Stimulated activated CD8-positive, alpha-beta memory T cell treated with anti-CD3 and anti-CD28 coated beads, Interleukin-7, amount 100 ng/mL, for 1 hour (primary cell): ENCODE results near the gene MAD1L1.

ENCODE experiments used
- DNase-seq, 2 donors: peaks; one replicate each; pipeline ENCODE4 v3.0.0-alpha.2; 2020; ENCODE audit warnings: low read depth in 2 of 2

The MAD1L1 gene

DNA sequence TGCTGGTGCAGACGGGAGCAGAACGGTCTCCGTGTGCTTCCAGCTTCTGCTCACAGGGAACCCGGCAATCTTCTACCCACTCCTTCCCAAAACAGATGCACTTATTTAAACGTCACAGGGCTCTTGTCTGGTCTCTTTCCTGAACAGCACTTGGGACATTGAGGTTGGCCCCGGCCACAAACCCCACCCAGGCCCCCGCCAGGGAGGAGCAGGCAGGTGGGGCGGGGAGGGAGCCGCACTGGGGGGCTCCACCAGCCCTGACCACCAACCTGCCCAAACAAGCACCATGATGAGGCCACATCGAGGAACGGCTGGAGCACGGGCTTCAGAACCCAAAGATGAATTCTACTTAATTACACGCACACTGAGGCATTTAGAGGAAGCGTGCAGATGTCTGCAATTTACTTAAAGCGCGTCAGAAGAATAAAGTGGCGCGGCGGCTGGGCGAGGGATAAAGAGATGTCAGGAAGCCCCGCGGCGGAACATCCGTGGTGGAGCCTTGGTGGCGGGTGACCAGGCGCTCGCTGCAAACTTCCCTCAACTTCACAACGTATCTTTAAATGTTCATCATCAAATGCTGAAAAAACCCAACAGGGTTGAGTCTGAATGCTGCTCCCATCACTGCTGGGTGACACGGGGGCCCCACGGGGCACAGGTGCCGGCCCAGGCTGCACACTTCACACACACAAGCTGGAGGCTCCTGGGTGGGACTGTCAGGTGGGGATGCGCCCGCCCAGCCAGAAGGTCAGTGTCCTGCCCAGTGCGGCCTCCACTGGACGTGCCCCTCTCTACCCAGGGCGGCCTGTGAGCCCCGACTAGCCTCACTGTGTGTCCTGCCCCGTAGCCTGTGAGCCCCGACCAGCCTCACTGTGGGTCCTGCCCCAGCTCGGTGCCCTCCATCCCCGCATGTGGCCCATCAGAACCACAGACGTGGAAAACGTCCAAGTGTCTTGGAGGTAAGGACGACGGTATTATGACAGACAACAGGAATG, 279.2 kb downstream of the MAD1L1 start:
- no peak for DNase-seq

- no peak for DNase-seq
These were observed 280.0 kb downstream of the MAD1L1 start for GRCh38 chr7:1952781-1953180.

DNA sequence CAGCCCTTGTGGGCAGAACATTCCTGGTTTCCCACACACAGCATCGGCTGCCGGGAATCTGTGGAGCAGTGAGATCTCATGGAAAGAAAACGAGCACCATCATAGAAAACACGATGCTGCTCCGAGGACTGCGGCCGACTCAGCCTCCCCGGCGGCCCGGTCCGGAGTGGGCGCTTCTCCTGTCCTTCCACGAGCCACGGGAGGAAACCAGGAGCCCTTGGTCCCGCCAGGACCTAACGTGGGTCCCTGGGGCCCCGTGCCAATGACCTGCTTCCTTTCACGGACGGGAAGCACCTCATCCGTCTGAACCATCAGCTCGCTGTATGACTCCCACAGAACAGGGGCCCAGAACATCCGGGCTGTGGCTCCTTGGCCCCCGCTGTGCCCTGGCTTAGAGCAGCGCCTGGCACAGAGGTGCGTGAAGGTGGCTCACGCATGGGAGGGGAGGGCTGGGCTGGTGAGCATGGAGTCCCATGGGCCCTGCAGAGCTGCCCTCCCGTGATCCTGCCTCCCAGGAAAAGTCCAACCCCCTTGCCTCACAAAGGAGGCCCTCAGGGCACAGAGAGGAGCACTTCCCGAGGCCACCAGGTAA, 280.5 kb downstream of the MAD1L1 start:
- no peak for DNase-seq

DNA sequence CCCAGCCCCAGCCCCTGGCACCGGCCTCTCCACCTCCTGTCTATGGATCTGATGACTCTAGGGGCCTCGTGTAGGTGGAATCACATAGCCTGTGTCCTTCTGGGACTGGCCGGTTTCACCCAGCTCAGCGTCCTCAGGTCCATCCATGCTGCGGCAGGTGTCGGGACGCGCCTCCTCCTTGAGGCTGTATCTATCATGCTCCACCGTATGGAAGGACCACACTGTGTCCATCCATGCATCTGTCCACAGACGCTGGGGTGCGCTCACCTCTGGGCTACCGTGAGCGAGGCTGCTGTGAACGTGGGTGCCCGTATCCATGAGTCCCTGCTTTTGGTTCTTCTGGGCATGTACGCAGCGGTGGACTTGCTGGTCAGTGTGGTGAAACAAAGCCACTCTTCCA, 281.1 kb downstream of the MAD1L1 start:
- no peak for DNase-seq

- DNase-seq: peak in 1 of 2 donors; percentile 9
These were observed 281.6 kb downstream of the MAD1L1 start for GRCh38 chr7:1951159-1951536.

DNA sequence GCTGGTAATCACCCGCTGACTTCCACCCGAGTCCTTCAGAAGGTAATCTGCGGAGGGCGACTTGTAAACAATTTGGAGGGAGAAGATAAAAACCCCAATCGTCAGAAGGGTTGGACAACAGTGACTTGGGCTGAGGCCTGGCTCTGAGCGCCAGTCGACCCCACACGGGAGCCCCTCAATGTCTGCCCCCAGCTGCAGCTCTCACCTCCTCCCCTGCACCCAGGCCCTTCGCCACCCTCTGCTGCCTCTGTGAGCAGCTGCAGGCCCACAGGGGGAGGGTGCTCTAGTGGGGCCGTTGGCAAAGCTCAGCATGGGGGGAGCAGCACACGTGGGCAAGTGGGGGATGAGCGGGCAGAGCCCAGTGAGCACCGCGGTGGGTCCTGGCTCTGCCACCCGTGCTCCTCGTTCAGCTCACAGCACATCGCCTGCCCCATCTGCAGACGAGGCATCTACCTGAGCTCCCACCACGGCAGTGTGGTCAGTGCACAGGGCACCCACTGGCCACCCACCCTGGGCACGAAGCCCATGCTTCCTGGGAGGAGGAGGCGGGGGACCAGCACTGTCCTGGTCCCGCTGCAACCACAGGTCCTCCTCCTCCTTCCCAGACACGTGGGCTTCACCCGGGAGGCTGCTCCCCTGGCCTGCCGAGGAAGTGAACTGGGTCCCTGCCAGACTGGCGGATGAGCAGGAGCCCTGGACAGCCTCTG, 282.1 kb downstream of the MAD1L1 start:
- no peak for DNase-seq

GRCh38 chr7:1950066-1950451, 282.7 kb downstream of the MAD1L1 start:
- no peak for DNase-seq

DNA sequence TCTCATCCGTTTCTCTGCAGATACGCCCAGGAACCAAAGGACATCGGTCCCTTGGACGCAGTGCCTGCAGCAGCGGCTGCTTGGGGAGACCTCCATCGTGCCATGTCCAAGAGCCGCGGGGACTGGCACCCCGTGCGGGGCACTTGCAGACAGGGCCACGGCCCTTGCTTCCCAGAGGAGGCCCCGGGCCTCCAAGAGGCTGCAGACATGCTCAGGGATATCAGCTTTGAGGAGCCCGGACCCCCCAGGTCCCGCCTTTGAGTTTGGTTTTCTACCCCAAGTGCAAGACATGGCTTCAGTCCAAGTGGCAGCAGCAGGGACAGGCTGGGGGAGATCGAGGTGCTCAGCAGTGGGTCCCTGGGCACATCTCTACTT, 283.1 kb downstream of the MAD1L1 start:
- no peak for DNase-seq

GRCh38 chr7:1948887-1949680, 283.7 kb downstream of the MAD1L1 start:
- DNase-seq: no peak

DNA sequence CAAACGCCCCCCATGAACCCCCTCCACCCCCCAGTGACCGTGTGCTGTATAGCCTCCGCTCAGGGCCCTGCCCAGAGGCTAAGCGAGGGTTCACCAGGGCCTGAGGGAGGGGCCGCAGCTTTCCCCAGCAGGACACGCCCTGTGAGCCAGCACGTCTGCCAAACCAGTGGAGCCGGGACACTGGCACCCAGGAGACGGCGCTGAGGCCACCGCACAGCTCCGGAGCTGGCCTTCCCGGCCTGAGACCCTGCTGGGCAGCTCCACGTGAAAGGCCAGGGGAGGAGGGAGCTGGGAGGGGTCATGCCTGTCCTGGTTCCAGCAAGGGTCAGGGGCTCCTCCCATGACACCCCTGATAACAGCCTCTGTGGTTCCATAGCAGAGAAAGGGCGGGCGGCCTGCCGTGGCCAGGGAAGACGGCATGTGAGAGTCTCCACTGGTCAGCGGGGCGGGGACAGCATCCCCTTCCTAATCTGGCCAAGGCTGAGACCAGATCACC, 284.4 kb downstream of the MAD1L1 start:
- no peak for DNase-seq

GRCh38 chr7:1947586-1948217, 285.0 kb downstream of the MAD1L1 start:
- no peak for DNase-seq

GRCh38 chr7:1946773-1947450, 285.8 kb downstream of the MAD1L1 start:
- DNase-seq: no peak

DNA sequence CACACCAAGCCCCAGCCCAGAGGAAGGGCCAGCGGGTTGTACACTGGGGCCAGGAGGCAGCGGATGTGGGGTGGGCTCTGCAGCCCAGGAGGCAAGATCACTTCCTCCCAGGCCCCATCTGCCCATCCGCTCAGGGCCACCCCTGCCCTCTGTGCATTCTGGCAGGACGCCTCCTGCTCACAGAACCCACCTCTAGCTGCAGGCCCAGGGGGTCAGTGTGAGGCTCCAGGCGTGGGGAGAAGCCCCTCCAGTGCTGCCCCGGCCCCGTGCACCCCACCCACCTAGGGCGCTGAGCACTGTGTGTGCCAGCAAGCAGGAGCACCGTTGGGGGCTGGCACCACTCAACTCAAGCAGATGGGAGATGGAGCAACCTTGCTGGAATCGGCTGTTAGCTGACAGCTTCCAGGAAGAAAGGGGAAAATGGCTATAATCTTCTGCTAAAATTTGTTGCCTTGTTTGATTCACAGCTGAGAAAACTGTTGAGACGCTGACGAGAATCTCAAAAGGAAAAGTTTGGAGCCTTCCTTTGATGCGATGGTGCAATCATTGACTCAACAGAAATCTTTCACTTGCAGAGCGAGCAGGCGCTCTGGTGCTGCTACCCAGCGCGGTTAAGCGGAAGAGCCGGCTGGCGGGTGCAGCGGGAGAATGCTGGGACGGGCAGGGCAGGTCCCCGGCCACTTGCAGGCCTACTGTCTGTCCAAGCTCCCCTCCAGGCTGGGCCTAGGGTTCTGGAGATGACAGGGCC, 286.5 kb downstream of the MAD1L1 start:
- DNase-seq: no peak

- no peak for DNase-seq
These were observed 287.2 kb downstream of the MAD1L1 start for GRCh38 chr7:1945558-1945957.

- no peak for DNase-seq
These were observed 288.0 kb downstream of the MAD1L1 start for GRCh38 chr7:1944619-1945210.

DNA sequence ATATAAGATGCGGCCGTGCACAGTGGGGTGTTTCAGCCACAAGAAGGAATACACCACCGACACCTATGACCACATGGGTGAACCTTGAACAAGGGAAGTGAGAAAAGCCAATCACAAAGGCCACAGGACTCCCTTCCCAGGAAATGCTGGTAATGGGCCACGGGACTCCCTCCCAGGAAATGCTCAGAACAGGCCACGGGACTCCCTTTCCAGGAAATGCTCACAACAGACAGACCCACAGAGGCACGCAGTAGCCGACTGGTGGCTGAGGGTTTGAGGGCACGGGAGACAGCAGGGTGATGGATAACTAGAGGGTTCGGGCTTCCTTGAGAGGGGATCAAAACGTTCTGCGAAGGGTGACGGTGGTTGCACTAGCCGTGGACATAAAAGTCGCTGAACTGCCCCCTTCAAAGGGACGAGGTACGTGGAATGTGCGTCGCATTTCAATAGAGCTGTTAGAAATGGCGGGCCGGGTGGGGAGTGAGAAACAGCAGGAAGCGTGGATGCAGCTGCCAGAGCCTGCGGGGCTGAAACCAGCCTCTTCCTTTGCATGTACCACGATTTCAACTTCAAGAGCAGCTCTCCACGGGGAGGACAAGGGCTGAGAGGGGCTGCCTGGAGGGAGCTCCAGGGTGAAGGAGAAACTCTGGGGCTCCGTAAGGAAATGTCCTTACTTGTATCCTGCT, 288.7 kb downstream of the MAD1L1 start:
- no peak for DNase-seq

GRCh38 chr7:1943326-1943725, 289.4 kb downstream of the MAD1L1 start:
- no peak for DNase-seq

- no peak for DNase-seq
These were observed 289.8 kb downstream of the MAD1L1 start for GRCh38 chr7:1942941-1943289.
